Body of pancreas (tissue), 4 donors: ENCODE data around the gene IQCC.

ENCODE experiments used
- CTCF ChIP-seq, 7 experiments: fragments of 450-650 bp in 4 of 7; fragments of 200-600 bp in 3 of 7; sonication (generic) in 3 of 7; IDR thresholded peaks; one replicate each; pipeline ENCODE4 v1.5.1; 2016 to 2019; ENCODE audit warnings: antibody characterized with exemption in 7 of 7
- POLR2A ChIP-seq, 3 donors: fragments of 450-650 bp; IDR thresholded peaks; one replicate each; pipeline ENCODE4 v1.6.1; 2016; ENCODE audit warnings: antibody characterized with exemption in 3 of 3, mild to moderate bottlenecking in 2 of 3

GRCh38 chr1:32178380-32179192, 26.9 kb upstream of the IQCC start:
- TF ChIP-seq CTCF (IDR thresholded peaks at IDR 0.05) (no peak), POLR2A (IDR thresholded peaks at IDR 0.05) (no peak)
